GM19023 (cell line): ENCODE data around the gene DOK3.
"Not testable (repeated sequence)": the region's sequence is repeated elsewhere in the genome, so short reads cannot be mapped to it uniquely, and the experiment has no call there.

Source experiments
- ATAC-seq: cut with Tn5 transposase; IDR thresholded peaks from one replicate; pipeline ENCODE4 v1.9.1; 2021; ENCODE audit warnings: mild to moderate bottlenecking, moderate library complexity; ENCODE audit not compliant: unreplicated experiment

DOK3 gene

DNA sequence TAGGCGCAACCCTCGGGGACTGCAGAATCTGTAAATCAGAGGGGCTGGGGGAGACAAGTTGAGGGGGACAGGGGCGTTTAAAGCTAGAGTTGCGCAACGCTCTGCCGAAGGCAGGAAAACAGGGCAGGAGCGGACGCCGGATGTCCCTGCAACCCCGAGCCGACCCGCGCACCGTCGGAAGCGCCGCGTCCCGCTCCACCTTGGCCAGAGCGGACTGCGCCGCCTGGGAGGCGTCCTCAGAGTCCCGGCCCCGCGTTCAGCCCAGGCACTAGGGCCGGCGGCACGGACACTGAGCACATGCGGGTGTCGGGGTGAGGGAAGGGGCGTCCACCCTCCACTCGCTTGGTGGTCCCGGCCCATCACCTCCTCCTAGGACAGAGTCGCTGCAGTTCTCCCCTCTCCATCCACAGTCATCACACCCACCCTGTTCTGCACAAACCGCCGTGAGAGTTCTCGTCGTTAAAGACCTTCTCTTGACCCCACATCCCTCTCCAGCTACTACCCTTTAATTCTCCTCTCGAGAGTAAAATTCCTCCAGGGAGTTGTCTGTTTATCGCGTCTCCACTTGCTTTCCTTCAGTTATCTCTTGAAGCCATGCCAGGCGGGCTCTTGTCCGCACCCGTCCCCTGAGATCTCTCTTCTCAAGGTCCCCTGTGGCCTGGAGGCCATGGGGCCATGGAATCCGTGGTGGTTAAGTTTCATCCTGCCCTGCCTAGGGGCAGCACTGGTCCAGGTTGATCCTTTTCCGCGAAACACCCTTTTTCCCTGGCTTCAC lies 11.4 kb downstream of the DOK3 start:
- ATAC-seq: peak; percentile 1

DNA sequence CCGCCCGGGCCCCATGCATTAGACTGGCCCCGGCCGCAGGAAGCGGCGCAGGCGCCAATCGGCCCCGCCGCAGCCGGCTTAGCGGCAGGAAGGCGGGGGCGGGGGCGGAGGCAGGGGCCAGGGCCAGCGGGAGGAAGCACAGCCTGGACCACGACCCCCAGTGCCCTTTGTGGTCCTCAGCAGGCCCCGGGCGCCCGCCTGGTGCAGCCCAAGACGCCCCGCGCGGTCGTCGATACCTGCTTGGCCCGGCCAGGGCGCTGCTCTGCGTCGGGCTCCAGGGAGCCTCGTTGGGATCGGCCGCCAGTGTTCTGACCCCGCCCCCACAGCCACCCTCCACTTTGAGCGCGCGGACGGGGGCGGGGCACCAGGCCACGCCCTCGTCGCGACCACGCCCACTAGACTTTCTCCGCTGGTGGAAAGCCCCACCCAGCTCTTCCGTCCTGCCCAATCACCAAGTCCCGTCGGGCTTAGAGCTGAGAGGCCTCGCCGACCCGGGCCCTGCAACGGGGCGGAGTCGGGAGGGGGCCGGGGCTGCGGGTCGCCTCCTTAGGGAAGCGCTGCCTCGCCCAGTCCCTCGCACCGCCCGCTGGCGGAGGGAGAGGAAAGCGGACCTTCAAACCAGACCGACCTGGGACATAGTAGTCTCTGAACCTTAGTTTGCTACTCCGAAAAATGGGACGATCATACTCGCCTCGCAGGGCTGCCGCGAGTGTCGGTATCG lies 12.2 kb downstream of the DOK3 start, which contains the start of gene PDLIM7:
Gene PDLIM7 (minus strand): TSS at position 313 of the 721 bp plus-strand sequence. CDS start 1,092 bp downstream, outside the sequence.
- peak; percentile 79 for ATAC-seq

DNA sequence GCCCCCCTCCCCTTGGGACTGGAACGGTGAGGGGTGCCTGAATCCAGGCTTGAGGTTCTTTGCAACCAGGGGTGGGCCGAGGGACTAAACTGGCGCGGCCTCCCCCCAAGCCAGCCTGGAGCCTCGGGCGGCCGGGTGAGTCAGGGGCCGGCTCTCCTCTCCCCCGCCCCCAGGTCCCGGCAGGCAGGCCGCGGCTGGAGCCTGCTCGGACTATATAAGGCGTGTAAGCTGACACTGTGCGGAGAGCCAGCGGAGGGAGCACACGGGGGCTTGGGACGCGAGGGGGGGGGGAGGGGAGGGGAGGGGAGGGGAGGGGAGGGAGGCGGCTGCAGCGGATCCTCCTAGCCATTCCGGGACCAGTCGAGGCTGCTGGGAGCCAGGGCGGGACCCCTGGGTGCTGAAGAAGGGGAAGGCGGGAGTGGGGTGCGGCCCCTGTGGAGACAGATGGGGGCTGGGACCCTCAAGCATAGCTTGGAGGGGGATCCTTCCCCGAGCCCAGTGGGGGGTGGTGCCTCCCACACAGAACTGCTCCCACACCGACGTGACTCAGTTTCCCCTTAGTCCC lies 12.8 kb downstream of the DOK3 start:
- ATAC-seq: no peak

DNA sequence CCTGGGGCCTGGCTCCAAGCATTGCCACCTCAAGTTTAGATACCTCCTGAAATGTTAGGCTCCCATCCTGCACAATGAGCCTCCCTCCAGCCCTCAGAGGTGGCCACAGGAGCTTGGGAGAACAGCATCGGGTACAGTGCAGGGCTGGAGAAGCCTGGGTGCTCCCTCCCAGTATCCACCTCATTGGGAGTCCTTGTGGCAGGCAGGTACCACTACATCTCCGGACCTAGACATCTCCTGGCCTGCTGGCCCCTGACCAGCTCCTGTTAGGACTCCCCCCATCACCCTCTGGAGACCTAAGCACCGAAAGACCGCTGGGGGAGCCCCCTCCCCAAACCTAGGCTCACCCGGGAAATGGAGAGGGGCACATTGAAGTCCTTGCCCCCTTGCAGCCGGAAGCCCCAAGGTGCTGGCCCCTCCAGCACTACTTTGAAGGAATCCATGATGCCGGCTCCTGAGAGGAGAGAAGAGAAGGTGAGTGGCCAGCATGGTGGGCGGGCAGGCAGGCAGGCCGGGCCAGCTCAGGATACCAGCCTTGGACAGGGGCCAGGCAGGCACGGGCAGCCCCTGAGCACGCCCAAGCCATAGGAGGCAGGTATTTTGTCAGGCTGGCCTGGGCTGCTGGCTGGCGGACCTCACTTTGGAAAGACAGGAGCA lies 13.4 kb downstream of the DOK3 start:
- ATAC-seq: no peak

DNA sequence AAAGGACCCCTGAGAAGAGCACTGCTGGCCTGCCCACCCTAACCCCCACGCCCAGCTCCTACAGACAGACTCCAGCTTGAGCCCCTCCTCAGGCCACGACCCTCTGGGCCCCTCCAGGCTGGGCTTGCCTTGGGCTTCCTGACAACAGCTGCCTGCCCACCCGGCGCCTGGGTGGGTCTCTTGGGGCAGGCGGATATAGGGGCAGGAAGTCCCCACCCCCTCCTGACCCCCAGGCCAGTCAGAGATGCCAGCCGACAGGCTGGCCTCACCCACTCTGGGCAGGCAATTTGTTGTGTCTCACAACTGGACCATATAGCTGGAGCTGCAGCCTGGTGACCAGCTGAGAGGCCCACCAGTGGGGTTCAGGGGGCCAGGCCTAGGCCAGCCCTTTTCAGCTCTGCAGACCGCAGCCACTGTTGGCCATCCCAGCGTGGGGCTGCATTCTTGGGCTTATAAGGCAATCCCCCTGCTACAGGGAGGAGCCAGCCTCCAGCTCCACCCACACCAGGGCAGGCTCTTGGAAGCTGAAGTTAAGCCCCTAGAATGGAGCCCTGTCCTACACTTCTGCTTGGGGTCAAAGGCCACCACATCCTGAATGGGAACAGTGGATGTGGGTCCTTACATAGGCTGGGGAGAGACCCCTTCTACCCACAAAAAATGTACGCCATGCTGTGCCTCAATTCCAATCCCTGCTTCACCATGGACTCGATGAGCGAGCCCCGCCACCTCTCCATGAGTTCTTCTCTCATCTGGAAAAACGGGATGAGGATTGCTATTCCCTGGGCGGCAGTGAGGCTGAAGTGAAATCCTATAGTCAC lies 14.2 kb downstream of the DOK3 start:
- no peak for ATAC-seq

DNA sequence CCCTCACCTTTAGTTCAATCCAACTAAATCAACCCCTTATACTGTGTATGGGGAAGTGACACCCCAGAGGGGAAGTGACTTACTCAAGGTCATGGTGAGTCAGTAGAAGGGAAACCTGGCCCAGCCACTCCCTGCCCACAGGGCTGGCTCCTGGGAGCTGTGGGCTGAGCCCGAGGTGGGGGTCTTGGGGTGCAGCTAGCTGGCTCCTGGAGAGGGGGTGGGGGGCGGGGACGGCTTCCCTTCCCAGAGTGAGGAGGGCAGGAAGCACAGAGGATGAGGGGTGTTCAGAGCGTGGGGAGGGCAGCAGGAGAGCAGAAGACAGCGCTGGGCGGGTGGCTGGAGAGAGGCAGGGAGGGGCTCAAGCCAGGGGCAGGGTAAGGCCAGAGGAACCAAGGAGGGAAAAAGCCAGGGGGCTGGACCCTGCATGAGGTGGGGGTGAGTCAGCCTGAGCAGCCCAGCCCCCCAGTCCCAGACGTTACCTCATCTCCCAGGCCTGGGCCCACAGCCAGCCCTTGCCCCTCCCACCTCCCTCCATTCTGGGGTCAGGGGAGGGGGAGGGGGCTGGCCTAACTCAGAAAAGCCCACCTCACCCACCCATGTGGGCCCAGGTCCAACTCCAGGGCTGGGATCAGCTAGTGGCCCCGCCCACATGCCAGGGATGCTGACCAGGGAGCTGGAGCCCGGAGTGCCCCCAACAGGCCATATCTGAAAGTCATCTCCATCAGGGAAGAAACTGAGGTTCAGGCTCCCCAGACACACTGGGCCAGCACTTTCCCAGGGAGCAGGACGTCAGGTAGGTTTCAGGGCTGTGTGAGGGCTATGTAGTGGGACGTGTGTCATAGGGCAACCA lies 15.1 kb downstream of the DOK3 start:
- no peak for ATAC-seq

DNA sequence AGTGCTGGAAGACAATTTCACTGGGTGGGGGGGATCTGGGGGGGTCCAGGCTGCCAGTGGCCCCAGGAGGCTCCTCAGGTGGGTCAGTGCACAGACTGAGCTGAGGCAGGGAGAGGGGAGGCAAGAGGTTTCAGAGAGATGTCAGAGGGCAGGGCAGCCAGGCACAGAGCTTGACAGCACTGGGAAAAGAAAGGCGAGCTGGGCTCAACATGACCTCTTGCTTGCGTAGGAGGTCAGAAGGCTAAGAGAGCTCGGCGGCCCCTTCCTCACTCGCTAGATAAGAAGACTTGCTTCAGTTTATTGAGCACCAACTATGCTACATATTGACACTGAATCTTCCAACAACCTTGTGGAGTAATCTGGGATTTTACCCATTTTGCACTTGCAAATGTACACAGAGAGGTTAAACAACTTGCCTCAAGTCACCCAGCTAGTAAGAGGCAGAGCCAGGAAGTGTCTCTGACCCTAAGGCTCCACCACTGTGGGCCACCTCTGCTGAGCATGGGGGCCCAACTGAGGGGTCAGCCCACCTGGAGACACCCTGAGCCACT lies 15.8 kb downstream of the DOK3 start:
- no peak for ATAC-seq

DNA sequence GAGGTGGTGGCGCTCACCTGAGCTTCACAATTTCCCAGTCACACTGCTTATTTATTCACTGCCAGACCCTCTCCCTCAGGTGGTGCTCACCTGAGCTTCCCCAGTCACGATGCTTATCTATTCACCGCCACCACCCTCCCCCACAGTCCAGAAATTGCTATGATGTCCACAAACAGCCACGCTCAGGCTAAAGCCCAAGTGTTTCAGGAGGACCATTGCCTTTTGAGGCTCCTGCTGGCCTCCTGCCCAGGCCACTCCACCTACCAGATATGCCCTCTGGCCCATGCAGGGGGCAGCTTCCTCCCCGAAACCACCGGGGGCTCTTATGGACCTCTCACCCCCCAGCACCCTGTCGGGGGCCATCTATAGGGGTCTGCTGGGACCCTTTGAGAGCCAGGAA lies 16.8 kb downstream of the DOK3 start:
- no peak for ATAC-seq

DNA sequence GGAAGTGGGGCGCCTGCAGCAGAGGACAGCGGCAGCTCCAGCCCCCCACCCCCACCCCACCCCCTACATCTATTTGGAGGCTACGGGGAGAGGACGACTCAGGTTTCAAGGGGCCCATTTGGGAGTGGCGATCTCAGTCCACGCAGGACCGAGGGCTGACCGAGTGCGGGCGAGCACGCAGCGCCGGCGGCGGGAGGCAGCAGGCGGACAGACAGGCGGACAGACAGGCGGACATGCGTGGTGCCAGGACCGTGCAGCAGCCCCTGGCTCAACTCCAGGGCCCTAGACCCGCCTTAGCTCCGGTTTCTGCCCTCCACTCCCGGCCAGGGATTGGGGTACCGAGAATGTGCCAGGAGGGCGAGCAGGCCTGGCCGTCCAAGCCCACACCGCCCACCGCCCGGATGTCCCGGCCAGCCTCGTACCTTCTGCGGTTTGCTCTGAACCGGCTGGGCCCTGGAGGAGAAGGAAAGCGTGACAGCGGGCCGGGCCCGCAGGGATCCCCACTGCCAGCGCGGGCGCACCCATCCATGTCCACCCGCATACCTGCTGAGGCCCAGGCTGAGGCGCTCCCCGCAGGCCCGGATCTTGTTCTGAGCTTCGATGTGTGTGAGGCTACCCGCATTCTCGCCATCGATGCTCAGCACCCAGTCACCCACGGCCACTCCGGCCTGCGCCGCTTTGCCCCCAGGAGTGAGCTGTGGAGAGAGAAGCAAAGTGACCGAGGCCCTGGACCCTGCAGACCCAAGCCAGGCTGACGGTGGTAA lies 17.5 kb downstream of the DOK3 start:
- no peak for ATAC-seq

DNA sequence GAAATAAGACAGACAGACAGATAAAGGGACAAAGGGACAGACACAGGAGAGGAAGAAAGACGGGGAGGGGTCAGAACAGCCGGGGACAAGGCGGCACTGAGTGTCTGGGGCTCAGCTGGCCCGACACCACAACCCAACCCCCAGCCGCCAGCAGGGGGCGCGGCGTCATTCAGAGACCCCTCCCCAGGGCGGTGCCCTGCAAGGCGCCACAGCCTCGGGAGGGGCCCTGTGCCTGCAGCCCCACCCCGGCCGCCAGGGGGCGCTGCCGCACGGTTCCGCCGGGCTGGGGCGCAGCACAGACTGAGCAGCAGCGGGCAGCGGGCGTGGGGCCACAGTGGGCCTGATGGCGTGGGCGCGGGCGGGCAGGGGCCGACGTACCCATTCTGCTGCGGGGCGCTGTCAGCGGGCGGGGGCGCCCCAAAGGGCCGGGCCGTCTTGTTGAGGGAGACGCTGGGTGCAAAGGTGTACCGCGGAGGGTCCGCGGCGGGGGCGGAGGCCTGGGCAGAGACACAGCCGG lies 18.1 kb downstream of the DOK3 start:
- no peak for ATAC-seq

DNA sequence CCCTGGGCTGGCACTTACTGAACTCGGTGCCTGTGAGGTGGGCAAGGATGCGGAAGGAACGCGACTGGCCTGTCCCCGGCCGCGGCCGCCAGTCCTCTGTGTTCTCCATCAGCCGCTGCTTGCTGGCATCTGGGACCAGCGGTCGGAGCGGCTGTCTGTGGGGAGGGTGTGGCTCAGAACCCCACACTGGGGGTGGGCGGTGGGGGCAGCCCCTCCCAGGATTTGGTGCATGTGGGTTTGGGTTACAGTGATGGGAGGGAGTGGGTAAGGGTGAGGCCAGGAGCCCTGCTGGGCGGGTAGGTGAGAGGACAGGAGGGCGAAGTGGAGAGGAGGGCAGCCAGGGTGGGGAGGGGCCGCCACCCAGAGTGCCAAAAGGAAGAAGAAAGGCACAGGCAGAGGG lies 18.6 kb downstream of the DOK3 start:
- no peak for ATAC-seq

DNA sequence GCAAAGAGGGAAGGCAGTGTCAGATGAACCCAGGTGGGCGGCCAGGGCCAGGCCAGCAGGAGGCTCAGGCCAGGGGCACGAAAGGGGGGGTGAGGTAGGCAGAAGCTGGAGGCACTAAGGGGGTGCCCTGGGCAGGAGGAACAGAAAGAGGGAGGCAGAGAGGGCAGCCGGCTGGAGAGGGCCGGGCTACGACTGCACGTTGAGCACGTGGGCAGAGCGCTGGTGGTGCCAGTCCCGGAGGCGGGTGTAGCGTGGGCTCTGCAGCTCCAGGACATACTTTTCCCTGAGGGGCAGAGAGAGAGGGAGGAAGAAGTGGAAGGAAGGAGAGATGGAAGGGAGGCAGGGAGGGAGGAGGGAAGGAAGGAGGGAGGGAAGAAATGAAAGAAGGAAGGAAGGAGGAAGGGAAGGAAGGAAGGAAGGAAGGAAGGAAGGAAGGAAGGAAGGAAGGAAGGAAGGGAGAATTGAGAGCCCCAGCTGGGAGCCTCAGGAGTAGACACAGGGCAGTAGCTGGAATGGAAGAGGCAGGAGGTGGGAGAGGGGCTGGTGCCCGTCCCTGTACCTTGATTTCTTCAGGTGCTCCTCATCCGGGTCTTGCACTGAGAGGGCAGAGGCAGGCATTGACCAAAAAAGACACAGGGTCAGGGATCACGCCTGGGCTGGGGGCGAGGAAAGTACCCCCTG lies 19.2 kb downstream of the DOK3 start:
- ATAC-seq: no peak

DNA sequence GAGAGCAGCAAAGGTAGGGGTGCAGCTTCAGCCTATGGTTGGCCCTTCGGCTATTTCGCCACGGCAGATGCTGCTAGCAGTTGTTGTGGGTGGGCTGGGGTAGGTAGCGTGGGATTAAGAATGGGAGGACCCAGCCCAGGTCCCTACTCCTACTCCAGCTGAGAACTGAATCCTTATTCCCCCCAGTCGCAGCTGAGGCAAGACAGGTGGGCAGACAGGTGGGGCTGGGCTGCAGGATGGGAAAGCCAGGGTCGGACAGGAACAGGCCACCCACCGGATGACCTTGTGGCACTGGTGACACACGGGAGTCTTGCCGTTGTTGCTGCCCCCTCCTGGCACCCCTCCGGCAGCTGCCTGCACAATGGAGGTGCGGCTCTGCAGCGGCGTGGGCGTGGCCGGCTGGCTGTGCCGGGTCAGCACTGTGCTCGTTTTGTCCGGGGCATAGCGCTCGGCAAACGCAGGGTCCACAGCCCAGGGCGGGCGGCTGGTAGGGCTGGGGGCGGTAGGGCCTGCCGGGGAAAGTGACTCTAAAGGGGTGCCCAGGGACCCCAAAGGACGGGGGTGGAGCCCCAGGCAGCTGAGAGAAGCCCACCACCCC lies 20.4 kb downstream of the DOK3 start:
- no peak for ATAC-seq

DNA sequence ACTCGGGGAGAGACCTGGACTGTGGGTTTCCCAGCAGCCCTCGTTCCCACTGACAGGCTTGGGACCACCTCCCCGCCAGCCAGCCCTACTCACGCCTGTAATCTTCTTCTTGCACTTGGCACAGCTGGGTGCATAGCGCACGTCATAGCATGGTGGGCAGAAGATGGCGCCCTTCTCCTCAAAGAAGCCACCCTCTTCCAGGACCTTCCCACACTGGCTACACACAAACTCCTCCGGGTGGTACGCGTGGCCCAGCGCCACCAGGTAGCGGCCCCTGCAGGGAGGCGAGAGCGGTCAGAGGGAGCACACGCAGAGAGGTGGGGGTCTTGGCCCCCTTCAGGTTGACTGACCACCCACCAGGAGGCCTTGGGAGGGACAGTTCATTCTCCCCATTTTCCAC lies 21.7 kb downstream of the DOK3 start:
- ATAC-seq: no peak

DNA sequence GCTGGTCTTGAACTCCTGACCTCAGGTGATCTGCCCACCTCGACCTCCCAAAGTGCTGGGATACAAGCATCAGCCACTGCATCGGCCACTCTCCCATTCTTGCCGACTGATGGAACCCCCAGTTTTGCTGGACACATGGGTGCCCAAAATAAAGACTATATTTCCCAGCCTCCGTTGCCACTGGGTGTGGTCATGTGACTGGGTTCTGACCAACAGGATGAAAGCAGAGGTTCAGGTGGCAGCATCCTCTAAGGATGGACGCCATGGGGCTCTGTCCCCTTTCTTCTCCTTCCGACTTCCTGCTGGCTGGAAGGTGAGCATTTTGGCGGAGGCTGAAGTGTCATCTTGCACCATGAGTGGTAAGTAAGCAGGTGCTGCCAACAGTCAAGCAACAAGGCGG lies 22.5 kb downstream of the DOK3 start:
- no peak for ATAC-seq

DNA sequence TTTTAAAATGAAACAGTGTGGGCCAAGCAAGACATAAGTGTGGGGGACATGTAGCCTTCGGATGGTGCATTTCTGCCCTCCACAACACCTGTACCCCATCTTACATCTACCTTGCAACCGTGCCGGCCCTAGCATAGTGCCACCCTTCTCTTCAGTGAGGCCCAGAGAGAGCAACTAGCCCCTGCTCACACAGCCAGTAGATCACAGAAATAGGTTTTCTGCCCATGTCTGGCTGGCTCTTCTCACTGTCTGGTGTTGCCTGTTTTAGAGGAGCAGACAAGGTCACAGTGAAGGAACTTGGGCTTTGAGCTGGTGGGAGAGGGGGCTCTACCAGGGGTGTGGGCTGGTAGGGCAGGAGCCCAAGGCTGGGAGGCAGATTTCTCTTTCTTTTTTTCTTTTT lies 23.4 kb downstream of the DOK3 start:
- no peak for ATAC-seq

DNA sequence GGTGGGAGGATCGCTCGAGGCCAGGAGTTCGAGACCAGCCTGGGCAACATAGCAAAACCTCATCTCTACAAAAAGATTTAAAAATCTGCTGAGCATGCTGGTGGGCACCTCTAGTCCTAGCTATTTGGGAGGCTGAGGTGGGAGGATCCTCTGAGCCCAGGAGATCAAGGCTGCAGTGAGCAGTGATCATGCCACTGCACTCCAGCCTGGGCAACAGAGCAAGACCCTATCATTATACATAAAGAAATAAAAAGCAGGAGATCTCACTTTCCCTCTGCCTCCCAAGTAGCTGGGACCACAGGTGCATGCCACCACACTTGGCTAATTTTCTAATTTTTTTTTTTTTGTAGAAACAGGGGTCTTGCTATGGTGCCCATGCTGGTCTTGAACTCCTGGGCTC lies 23.9 kb downstream of the DOK3 start:
- ATAC-seq: not testable (repeated sequence)
